ENCODE measurements around the gene THADA.

The THADA gene

DNA sequence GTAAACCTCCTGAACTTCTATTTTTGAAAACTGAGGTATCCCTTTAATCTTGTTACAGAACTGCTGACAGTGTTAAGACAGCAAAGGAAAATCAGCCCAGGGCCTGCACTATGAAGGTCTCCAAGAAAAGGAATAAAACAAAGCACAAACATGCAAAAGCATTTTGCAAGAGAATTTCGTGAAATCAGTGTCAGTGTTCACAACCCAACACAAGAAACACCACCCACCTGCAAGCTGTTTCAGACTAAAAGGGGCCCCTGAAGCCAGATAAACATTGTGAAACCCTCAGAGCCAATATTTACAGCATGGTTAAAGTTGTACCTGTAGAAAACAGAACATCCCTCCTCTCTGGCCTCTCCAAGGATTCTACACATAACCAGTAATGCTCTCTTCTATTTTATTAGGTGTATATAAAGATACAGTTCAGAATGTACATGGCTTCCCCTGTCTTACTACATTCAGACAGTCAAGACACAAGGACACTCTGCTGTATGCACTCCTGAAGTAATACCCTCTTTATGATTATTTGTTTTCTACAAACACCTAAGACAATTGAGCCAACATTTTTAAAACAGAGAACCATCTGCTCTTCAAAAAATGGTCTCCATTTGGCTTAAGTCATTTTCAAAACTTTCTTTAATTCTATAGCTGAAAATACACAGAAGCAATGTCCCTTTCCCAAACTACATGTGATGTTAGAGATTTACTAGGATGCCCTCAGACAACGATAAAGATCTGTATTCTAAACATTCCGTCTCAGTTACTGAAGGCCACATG, 219.9 kb downstream of the THADA start:
- no peak for DNase-seq

DNA sequence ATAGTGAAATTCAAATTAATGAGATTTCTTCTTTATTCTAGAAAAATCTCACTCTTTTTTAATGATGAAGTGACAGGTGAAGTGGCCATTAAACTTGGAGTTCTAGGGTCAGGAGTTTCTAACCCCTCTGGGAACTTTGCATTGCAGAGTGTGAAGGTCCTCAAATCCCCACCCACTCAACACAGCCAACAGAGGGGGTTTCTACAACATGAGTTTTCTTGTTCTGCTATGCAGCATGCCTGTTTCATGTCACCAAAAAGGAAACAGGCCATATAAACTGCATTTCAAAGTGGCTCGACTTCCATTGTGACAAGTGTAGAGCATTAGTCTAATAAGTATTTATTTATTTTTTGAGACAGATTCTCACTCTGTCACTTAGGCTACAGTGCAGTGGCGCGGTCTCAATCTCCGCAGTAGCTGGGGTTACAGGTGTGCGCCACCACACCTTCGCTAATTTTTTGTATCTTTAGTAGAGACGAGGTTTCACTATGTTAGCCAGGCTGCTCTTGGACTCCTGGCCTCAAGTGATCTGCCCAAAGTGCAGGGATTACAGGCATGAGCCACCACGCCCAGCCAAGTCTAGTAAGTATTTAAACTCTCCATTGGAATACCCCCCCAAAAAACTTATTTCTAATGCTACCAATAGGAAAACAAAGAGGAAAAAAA, 223.3 kb downstream of the THADA start:
- DNase-seq, result no peak

DNA sequence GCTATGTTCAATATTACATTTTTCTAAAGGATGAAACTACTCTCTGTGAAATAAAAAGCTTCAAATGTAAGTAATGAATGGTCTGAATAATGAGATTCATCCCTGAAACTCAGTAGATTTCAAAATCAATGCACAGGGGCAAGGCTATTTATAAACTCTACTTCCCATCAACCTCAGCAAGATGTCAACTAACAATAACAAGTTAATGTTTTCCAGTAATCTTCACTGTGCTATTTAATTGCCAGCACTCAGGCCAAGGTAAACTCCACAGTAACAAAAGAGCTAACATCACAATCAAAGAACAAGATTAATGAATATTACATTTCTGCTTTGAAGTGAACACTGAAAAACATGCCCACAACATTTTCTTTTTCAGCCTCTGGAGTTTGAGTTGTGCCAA, 225.1 kb downstream of the THADA start:
- DNase-seq, result peak; percentile 57

- peak; percentile 28 for DNase-seq
Measured at GRCh38 chr2:43370146-43370545, 225.7 kb downstream of the THADA start.

DNA sequence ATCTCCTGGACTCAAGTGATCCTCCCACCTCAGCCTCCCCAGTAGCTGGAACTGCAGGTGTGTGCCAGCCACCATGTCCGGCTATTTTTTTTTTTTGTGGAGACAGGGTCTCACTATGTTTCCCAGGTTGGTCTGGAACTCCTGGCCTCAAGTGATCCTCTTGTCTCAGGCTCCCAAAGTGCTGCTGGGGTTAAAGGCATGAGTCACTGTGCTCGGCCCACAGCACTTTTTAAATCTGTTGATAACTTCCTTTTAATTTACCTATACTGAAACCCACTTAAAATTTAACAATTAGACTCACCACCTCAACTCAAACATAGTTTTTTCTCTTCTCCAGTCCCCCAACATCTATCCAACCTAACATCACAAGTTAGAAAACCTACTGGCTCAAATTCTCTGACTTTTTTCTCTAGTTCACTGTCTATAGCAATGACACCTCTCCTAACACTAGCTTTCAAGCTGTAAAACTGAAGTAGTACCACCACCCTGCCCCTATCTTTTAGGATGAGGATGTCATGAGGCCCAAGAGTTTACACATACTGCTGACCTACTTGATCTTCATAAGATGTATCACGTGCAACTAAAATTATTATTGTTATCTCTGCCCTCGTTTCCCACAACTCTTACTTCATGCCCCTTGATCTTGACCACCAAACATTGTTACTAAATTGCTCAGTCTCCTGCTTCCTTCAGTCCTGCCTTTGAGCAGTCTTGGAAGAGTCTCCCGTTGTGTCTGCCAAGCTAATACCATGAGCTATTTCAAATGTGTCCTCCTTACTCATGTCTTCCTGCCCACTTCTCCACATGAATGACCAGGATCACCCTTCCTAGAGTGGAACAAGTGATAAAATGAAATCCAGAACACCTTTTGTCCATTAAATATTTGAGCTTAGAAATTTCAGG, 227.1 kb downstream of the THADA start:
- no peak for DNase-seq

DNA sequence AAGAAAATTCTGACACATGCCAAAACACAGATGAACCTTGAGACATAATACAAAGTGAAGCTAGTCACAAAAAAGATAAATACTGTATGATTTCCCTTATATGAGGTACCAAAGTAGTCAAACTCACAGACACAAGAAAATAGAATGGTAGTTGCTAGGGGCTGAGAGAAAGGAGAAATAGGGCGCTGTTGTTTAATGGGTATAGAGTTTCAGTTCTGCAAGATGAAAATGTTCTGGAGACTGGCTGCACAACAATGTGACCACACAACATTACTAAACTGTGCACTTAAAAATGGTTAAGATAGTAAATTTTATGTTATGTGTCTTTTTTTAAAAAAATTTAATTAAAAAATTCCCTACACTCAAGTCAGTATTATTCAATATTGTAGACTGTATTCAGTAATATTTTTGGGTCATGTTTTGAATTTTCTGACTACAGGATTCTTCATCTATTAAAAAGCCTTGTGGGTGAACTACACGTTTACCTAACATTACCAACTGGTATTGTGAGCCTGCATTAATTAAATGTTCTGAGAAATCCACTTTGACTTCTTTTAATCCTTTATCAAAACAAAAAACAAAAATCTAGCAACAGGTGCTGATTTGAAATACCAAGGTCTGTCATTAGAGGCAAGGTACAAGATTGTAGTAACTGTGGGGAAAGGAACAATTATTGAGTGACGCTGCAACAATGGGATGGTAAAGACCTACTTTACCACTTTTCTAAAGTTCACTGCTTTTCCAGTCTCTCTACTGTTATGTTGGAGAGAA, 228.6 kb downstream of the THADA start:
- DNase-seq, result no peak

GRCh38 chr2:43363120-43363519, 232.7 kb downstream of the THADA start:
- no peak for DNase-seq

GRCh38 chr2:43361286-43361685, 234.6 kb downstream of the THADA start:
- no peak for DNase-seq

- DNase-seq, result no peak
Measured at GRCh38 chr2:43360137-43360536, 235.7 kb downstream of the THADA start.

DNA sequence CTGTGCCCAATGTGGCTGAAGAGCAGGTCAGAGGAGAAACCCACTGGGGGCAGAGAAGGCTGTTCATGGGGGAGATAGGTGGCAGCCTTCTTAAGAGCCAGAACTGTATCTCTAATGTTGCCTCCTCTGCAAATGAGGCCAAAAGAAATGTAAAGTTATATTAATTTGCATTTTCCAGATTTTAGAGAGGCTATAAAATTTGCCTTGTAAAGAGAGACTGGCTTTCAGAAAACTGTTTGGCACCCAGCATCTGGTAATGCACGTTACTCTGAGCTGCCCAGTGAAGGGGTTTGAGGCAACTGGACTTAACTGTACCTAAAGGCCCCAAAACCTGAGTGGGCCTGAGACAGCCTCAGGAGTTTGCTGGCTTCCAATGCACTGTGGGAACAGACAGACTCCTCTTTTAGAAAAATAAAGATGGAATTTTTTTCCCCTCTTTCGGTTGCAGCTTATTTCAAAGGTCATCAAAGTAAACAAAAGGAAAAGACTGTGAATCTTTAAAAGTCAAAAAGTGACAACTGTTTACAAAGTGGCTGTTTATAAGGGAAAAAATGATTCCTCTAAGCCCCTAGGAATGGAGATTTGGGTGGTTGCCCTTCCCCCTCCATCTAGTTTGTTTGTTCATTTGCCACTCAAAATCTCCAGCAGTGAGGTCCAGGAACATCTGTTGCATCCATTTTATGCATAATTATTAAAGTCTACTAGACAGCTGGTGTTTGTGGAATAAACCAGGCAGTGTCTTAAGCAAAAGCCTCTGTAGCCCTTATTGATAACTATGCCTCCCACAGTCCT, 237.2 kb downstream of the THADA start:
- DNase-seq, result no peak

DNA sequence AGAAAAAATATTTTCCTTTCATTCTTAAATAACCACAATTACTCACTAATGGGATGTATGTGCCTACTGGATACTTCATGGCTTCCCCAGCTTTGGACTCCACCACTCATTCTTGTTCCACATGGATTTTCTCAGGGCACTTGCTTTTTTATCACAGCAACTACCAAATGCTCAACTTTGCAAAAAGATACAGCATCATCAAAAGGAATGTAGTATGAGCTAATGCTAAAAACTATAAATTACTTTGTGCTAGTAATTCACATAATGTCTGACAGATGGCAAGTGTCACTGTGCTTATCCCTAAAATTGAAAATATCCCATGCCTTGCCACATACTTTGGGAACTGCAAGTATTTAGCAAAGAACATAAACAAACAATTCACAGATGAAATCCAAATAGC, 239.1 kb downstream of the THADA start:
- DNase-seq, result peak; percentile 55

DNA sequence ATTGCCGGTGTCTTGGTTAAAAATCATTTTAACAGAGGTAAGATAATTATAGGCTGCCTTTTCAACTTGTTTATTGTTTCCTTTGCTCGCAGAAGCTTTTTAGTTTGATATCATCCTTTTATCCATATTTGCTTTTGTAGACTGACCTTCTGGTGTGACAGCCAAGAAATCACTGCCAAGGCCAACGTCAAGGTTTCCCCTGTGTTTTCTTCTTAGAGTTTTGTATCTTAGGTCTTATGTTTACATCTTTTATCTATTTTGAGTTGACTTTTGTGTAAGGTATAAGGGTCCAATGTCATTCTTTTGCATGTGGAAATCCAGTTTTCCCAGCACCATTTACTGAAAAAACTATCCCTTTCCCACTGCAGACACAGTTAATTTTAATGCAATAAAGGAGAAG, 240.4 kb downstream of the THADA start:
- no peak for DNase-seq

GRCh38 chr2:43349904-43350303, 245.9 kb downstream of the THADA start:
- no peak for DNase-seq

GRCh38 chr2:43348908-43349661, 246.8 kb downstream of the THADA start:
- DNase-seq, result peak; percentile 29

GRCh38 chr2:43347746-43348145, 248.1 kb downstream of the THADA start:
- no peak for DNase-seq

DNA sequence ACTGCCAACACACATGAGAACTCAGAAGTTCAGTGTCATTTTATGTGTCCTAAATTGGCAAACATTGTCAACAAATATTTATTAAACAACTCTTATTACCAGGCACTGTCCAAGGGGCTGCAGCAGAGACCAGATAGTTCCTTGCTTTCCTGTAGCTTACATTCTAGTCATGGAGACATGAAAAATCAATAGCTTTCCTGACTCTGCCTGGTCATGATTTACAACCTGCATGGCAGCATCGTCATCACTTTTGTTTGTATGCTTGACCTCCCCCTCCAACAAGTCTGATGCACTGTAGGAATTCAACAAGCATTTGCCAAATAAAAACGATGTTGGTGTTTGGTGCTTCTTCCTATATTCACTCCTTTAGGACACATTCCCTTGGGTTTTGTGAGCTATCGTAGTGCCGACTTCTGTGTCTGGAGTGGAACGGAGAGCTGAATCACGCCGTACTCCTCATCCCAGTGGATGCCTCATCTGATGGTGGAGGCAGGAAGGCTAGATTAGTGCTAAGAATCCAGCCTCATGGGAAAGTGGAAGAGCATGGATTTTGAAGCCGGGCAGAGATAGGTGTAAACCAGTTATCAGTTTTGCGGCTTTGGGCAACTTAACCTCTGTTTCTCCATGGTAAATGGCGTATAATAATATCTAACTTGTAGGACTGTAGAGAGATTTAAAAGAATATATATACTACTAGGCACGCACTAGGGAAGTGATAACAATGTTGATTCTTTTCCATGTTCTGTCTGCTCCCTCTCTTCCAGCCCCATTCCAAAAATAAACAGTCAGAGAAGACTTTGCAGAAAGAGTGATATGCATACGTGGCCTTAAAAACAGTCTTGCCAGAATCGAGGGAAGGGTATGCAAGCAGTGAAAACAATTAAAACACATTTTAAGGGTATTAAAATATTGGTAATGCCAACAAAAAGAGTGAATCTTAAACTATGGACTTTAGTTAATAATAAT, 249.0 kb downstream of the THADA start:
- DNase-seq, result no peak

- DNase-seq, result no peak
Measured at GRCh38 chr2:43345872-43346271, 250.0 kb downstream of the THADA start.

DNA sequence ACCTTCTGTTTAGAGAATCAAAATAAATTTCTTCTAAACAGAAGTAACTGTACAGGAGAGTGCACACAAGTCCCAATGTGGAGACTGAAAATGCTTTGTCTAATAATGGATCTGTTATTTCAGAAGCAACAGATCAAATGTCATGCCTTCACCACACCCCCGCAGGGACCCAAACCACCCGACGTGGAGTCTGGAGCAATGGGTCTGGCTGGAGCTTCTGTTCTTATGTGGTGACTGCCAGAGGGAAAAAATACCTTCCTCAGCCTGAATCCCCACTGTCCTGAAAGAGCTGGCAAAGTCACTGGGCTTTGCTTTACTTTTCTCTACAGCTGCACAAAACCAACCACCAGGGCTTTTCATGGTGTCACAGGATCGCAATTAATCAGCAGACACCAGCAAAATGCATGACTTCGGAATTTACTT, 250.4 kb downstream of the THADA start:
- no peak for DNase-seq

- DNase-seq, result no peak
Measured at GRCh38 chr2:43344868-43345373, 250.9 kb downstream of the THADA start.

Data from kidney glomerular epithelial cell (primary cell).